Measurements from ENCODE around the gene SCD5. TPM values are rescaled to one million over a fixed set of nuclear protein-coding genes. Genes with fewer than 3 reads are reported as not detected.
A peak's percentile ranks its signal among the peaks of the same experiment; 100 is the strongest.

The SCD5 gene
- total and polyA plus RNA-seq, 2 of the 8 experiments (the other 6 are each of a cell fraction or from before 2014, with no cell fraction given) = 0.92 to 1.2 TPM

- TF ChIP-seq CHD7 (IDR thresholded peaks at IDR 0.05; ENCODE audit: insufficient replicate concordance, low read length) (peak; percentile 40), GABPA (IDR thresholded peaks at IDR 0.05; ENCODE audit: borderline replicate concordance, insufficient read depth, low read length) (no peak), USF2 (IDR thresholded peaks at IDR 0.05; ENCODE audit: low read length) (no peak), HDAC2 (IDR thresholded peaks at IDR 0.05; ENCODE audit: borderline replicate concordance in 1 of 2, low read depth in 2 of 2, low read length in 2 of 2) (0 out of 4 replicates have a peak, but pooled peaks of 1 of the 2 experiments have one; percentile 35), POLR2AphosphoS5 (IDR thresholded peaks at IDR 0.05; ENCODE audit: low read depth, low read length) (peak; percentile 84), GTF2F1 (IDR thresholded peaks at IDR 0.05; ENCODE audit: borderline replicate concordance, low read depth, low read length) (no peak), BRCA1 (IDR thresholded peaks at IDR 0.05; ENCODE audit: low read depth, low read length) (no peak), SP4 (IDR thresholded peaks at IDR 0.05; ENCODE audit: low read length) (no peak)
Measured at GRCh38 chr4:82785611-82786400, 12.8 kb downstream of the SCD5 start (continued).
